HG03064 (cell line): Measurements from ENCODE around the gene MCOLN1.
A peak's percentile ranks its signal among the peaks of the same experiment; 100 is the strongest.

Source experiments
- ATAC-seq: cut with Tn5 transposase; IDR thresholded peaks from one replicate; pipeline ENCODE4 v1.9.1; 2021; ENCODE audit warnings: low read depth; ENCODE audit not compliant: unreplicated experiment

MCOLN1 gene

DNA sequence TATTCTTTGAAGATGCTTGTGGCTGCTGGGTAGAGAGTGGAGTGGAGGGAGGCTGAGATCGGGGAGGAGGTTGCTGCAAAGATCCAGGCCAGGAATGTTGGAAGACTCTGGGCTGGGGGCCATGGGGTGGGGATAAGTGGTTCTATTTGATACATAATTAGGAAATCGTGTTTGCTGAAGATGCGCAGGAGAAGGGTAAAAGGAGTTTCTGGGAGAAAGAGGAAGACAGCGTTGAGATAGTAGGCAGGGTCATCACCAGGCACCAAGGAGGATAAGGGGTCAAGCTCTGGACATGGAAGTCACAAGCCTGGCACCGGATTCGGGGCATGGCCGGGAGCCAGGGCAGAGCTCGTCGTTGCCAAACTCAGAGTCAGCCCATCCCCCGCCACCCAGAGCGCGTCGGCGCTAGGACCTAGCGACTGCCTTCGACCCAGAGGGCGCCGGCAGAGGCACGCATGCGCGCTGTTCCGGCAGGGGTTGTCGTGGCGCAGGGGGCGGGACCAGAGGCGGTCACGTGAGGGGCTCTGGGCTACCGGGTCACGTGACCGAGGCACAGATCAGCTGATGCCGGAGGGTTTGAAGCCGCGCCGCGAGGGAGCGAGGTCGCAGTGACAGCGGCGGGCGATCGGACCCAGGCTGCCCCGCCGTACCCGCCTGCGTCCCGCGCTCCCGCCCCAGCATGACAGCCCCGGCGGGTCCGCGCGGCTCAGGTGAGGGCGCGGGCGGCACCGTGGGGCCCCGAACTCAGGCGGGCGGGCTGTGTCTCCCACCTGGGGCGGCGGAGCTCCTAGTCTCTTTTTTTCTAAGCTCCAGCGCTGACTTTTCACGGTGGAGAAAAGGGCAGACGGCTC, at the start of gene MCOLN1:
Gene MCOLN1 (plus strand): TSS at position 553 of the 851 bp plus-strand sequence. CDS start 127 bp downstream, at position 680.
- peak; percentile 63 for ATAC-seq

DNA sequence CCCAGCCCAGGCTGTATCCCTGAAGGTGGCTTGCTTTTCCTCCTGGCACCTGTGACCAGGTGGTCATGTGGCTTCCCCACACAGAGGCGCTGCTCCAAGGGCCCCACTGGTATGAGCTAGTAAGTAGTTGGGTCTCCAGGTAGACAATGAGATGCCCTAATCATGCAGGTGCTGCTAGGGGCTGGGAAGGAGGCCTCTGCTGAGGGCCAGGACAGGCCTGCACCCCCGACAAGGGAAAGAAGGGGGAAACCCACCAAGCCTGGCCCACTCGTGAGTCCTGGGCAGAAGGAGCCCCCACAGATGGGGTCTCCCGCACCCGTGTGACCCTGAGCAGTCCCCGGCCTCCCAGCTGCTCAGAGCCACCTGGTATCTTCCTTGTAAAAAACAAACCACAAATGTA, 46.8 kb upstream of the MCOLN1 start:
- ATAC-seq: no peak

DNA sequence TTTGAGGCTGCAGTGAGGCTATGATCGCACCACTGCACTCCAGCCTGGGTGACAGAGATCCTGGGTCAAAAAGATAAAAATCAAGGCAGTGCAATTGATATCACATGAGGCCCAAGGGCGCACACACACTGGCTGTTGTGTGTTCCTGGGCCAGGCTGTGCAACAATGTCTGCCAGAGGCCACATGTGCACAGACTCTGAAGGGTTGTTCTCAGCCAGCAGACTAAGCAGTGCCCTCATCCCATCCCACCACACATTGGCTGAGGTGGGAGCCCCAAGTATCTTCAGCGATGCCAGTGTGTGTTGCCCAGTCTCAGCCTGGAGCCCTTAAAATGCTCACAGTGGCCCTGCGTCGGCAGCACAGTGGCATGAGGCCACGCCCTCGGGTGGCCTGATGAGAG, 46.2 kb upstream of the MCOLN1 start:
- no peak for ATAC-seq

DNA sequence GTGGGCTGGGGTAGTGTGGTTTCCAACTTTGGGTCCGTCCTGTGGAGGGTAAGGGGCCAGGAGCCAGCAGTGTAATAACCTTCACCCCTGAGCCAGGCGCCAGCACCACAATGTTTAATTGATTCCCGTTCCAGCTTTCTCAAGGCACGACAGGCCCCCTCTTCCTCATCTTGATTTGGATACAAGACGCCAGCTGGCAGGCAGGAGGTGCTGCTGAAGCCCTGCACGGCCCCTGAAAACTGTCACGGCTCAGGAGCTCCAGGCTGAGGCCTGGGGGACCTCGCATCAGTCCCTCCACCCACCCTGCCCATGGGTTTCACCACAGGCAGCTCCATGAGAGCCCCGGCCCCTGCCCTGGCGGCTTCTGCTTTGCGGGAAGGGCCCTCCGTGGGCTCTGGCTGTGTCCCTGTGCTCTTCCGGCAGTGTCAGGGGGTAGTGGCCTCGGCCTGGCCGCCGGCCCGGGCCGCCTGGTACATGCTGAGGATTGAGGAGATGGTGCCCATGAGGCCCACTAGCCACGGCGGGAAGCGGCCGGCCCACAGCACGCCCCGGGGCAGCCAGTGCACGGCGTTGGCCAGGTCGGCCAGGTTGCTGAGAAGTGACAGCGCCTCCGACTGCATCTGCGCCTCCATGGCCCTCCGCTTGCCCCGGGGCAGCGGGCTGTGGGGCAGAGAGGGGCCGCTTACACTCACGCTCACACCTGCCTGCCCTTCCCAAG, 45.5 kb upstream of the MCOLN1 start:
- ATAC-seq: no peak

DNA sequence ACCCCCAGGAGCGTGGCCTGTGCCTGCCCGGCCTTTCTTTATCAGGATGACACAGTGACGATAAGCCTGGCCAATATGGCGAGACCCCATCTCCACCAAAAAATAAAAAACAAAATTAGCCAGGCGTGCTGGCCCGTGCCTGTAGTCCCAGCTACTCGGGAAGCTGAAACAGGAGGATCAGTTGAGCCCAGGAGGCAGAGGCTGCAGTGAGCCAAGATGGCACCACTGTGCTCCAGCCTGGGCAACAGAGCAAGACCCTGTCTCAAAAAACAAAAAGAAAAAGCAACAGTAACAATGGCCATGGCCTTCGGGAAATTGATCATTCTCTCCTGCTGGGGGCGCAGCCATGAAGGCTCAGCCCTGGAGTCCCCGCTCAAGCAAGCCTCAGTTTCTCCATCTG, 44.7 kb upstream of the MCOLN1 start:
- no peak for ATAC-seq

DNA sequence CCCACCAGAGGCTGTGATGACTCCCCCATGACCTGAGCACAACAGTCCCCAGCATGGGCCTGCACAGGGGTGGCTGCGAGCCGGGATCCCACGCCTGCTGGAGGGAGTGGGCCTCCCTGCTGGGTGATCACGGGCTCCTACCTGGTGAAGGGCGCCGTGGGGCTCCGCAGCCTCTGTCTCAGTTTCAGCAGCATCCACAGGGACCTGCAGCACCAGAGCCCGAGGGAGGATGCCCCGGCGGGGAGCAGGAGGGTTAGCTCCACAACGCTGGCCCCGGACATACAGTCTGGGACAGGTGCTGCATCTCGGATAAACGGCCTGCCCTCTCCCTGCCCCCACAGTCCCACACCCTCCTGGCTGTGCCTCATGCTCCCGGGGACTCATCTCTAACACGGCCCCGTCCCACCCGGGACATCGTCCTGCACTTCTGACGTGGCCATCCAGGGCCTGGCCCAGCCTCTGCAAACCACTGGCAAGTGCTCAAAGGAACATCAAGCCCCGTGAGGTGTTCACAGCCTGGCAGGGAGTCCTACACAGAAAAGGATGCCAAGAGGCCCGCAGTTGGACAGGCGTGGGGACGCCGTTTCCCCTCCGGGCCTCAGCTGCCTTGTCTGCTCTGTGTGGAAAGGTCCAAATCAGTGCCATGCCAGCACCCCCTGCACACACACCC, 44.1 kb upstream of the MCOLN1 start:
- no peak for ATAC-seq

DNA sequence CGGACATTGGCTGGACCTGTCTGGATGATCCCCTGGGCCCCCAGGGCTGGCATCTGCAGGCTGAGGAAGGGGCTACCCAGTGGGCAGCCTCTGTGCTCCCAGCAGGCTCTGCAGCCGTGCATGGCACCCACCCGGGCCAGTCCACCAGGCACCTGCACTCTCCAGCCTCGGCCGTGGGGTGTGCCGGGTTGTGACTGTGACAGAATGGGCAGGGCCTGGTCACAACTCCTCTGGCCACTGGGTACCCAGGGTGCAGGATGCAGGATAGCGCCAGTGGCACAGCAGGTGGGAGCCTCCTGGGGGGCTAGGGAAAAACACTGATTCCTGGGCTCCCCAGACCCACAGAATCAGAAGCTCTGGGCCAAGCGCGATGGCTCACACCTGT, 43.6 kb upstream of the MCOLN1 start:
- ATAC-seq: no peak

DNA sequence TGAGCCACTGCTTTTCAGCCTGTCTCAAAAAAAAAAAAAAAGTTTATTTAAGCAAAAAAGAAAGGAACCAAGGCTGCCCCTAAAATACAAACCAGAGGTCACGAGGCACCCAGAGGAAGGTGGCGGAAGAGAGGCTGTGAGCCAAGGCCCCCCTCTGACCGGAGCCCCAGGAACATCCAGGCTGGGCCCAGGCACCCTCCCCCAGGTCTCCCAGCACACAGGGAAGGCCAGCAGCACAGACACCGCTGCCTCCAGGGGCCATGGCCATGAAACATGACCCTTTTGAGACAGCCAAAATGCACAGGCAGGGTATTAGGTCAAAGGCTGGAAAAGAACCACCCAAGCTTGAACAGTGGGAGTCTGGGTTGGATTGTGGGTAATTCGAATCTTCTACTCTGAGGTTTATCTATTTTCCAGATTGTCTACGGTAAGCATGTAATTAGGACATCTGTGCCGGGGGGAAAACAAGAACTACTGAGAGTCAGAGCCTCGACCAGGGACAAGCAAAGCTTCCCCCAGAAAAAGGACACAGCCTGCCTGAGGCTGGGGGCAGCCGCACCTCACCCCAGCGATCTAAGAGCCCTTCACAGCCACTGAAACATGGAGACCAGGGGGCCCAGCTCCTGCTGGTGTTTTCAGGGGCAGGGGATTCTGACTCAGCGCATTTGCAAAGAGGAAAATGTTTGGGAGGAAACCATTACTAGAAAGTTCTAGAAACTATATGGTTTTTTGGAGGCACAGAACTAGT, 42.0 kb upstream of the MCOLN1 start:
- ATAC-seq: no peak

DNA sequence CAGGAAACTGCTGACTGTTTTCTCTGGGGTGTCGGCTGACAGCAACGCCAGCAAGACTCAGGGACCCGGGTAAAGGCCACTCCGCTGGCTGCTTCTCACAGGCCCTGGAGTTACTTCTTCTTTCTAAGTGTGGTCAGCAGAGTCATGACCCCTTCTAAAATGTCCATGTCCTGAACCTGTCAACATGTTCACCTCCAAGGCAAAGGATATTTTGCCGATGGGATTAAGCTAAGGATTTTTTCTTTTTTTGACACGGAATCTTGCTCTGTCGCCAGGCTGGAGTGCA, 41.5 kb upstream of the MCOLN1 start:
- no peak for ATAC-seq

DNA sequence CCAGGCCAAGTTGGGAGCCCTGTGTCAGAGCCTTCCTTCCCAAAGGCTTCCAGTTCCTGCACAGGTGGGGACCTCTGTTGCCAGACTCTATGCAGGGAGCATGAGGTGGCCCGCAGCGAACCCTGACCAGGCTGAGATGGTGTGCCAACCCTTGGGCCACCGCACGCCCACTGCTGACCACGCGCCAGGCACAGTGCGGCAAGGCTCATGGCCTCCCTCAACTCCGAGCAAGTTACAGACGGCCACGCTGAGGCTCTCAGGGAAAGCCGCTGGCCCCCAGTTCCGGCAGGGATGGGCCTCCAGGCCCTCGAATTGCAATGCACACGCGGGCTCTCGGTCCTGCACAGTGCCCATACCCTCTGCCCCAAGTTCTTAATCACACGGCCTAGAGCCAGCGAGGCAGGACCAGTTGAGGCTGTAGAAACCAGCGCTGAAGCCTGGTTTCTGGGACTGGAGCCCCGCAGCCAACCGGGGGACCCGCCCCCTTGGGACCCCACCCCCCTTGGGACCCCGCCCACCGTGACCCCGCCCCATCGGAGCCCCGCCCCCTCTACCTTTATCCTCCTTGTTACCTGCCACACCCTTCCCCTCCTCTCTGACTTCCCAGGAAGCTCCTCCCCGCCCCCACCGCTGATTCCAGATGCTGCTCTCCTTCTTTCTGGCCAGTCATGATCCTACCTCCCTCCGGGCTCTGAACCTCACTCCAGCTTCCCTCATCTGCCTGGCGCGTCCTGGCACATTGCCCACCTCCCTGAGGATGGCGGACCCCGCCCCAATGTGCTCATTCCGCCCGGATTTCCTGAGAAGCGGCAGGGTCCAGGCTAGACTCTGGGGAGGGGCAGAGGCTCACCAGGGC, 39.6 kb upstream of the MCOLN1 start:
- ATAC-seq: no peak

DNA sequence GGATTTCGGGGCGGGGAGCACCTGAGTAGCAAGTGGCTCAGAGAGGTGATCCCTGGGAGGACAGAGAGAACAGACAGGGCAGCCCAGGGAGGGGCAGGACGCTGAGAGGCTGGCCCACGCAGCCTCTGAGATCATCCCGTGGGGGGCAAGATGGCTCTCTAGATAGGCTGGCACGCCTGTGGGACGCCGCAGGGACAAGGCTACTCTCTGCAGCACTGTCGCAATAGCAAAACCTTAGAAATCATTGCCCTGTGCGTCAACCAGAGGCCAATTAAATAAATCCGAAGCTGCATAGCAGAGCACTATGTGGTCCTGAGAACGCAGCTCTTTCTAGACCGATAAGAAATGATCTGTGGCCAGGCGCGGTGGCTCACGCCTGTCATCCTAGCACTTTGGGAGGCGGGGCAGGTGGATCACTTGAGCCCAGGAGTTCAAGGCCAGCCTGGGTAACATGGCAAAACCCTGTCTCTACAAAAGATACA, 38.7 kb upstream of the MCOLN1 start:
- no peak for ATAC-seq

DNA sequence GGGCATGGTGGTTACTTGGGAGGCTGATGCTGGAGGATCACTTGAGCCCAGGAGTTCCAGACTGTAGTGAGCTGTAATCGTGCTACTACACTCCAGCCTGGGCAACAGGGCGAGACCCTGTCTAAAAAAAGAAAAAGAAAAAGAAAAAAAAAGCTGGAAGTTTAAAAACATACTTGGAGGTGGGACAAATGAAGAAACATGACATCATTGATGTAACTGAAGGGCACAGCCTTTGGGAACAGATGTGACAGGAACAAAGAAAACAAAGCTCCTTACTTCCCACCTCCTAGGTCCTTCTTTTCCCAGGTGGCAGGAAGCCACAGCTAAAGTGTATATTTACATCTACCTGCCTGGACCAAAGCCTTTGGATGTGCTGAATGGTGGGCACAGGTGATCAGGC, 35.5 kb upstream of the MCOLN1 start:
- ATAC-seq: no peak

DNA sequence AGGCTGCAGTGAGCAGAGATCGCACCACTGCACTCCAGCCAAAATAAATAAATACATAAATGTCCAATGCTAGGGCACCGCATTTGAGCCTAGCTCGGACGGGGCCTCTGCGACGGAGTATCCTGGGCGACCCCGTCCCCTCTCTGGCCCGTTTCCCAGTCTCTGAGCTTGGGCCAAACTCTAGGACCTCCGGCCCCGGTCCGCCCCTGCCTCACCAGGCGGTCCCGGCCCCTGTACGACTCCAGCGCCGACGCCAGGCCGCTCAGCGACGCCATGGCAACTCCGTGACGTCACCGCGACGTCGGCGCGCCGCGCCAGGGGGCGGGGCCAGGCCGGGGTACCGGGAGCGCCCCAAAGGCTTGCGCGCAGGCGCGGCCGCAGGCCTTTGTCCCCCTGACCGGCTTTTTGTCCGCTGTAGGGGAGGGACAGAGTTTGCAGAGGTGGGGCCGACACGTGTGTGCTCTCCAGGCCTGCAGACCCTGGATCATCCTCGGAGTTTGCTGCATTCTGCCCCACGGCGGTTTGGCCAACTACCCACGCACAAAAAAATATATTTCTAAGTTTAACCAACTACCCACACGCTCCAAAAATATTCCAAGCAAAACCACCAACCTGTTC, 33.6 kb upstream of the MCOLN1 start, which contains the start of gene PEX11G:
Gene PEX11G (minus strand): TSS at position 300 of the 618 bp plus-strand sequence. CDS start 25 bp downstream, at position 275.
- ATAC-seq: no peak

DNA sequence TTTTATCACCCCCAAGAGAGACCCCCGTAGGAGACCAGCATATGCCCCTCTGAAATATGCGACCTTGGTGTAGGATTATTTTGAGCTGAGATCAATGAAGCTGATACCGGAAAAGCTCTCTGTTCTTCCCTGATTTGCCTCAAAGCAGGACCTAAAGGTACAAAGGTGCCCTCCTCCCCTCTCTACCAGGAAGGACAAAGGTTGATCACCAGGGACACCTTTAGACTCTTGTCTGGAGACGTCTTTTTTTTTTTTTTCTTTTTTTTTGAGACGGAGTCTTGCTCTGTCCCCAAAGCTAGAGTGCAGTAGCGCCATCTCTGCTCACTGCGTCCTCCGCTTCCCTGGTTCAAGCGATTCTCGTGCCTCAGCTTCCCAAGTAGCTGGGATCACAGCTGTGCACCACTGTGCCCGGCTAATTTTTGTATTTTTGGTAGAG, 32.8 kb upstream of the MCOLN1 start:
- ATAC-seq: no peak

DNA sequence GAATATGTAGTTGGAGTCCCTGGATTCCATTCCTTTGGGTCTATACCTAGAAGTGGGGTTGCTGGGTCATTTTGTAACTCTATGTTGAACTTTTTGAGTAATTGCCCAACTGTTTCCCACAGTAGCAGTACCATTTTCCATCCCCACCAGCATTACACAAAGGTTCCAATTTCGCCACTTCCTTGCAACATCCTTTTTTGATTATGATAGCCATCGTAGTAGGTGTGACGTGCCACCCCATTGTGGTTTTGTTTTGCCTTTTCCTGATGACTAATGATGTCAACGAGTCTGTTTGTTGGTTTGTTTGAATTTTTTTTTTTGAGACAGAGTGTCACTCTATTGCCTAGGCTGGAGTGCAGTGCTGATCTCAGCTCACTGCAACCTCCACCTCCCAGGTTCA, 30.3 kb upstream of the MCOLN1 start:
- ATAC-seq: no peak

DNA sequence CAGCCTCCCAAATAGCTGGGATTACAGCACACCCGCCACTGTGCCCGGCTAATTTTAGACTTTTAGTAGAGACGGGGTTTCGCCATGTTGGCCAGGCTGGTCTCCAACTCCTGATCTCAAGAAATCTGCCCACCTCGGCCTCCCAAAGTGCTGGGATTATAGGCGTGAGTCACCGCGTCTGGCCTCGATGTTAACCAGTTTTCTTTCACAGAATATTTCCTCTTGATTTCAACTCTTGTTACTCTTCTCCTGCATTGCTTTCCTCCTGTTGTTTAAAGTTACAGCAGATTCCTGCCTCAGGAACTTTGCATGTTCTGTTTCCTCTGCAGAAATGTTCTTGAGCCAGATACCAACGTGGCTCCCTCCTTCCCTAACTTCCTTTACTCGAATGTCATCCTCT, 29.9 kb upstream of the MCOLN1 start:
- no peak for ATAC-seq

DNA sequence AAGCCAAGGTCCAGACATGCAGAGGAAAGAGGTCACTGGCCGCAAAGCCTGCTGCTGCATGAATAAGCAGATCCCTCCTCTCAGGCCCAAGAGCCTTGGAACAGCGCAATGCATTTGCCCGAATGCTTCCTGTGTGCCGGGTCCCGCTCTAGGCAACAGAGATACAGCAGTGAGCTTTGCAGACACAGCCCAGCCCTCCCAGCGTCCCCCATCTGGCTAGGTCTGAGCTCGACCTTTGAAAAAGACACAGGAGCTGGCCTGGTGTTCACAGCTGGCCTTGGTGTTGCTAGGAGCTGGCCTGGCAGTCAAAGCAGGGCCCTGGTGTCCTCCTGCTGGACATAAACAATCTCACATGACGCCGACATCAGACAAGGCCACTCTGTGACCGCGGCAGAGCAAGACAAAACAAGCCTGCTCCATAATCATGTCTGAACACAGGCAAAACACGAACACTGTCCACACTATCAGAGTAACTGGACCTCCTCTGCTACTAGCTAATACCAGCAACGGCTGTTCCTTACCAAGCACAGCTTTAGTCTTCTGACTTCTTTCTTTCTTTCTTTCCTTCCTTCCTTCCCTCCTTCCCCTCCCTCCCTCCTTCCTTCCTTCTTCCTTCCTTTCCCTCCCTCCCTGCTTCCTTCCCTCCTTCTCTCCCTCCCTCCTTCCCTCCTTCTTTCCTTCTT, 27.9 kb upstream of the MCOLN1 start:
- no peak for ATAC-seq

DNA sequence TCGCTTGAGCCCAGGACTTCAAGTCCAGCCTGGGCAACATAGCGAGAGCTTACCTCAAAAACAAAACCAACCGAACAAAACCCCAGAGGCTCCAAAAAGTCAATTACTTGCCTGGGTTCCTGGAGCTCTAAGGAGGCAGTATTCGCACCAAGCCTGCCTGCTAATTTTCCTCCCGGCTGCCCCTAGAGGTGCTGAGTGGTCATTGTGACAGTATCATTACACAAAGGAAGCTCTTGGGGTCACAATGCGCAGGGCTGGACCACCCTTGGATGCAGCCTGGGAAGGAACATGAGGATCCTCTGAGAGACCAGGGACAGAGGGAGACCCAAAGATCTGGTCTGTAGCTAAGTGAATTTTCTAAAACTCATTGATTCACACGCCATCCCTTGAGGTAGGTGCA, 25.1 kb upstream of the MCOLN1 start:
- no peak for ATAC-seq
